ENCODE measurements around the gene NDC1.

Gene NDC1

GRCh38 chr1:53810007-53810406 lies 28.1 kb downstream of the NDC1 start:
- H3K36me3 Mint-ChIP-seq (ENCODE audit: low read depth), result peaks cover 92% of the 10 kb centered on the region
- no peaks in the 10 kb centered on the region for H3K27me3 Mint-ChIP-seq
- no peaks in the 10 kb centered on the region for H3K9me3 Mint-ChIP-seq
- H3K27ac Mint-ChIP-seq, result no peak overlapping the region
- H3K4me3 Mint-ChIP-seq, result no peak overlapping the region
- no peak for DNase-seq
- H3K4me1 Mint-ChIP-seq (ENCODE audit: low read depth), result peaks cover 5% of the 10 kb centered on the region

GRCh38 chr1:53807916-53808315 lies 30.2 kb downstream of the NDC1 start:
- H3K4me3 Mint-ChIP-seq, result no peak overlapping the region
- H3K36me3 Mint-ChIP-seq (ENCODE audit: low read depth), result peaks cover 93% of the 10 kb centered on the region
- no peak for DNase-seq
- H3K4me1 Mint-ChIP-seq (ENCODE audit: low read depth), result peaks cover 2% of the 10 kb centered on the region
- no peak overlapping the region for H3K27ac Mint-ChIP-seq
- no peaks in the 10 kb centered on the region for H3K27me3 Mint-ChIP-seq
- H3K9me3 Mint-ChIP-seq, result no peaks in the 10 kb centered on the region

- DNase-seq, result no peak
- Mint-ChIP-seq H3K4me1 (ENCODE audit: low read depth) (no peaks in the 10 kb centered on the region), H3K9me3 (no peaks in the 10 kb centered on the region), H3K27me3 (no peaks in the 10 kb centered on the region), H3K36me3 (ENCODE audit: low read depth) (peaks cover 93% of the 10 kb centered on the region), H3K27ac (no peak overlapping the region), H3K4me3 (no peak overlapping the region)
These were observed 33.1 kb downstream of the NDC1 start for GRCh38 chr1:53804791-53805505.

- no peak for DNase-seq
- Mint-ChIP-seq H3K4me1 (ENCODE audit: low read depth) (no peaks in the 10 kb centered on the region), H3K27ac (no peak overlapping the region)
These were observed 33.9 kb downstream of the NDC1 start for GRCh38 chr1:53804181-53804580.

GRCh38 chr1:53800621-53801020 lies 37.5 kb downstream of the NDC1 start:
- Mint-ChIP-seq H3K4me3 (no peak overlapping the region), H3K4me1 (ENCODE audit: low read depth) (no peaks in the 10 kb centered on the region), H3K27me3 (no peaks in the 10 kb centered on the region), H3K36me3 (ENCODE audit: low read depth) (peaks cover 96% of the 10 kb centered on the region), H3K27ac (no peak overlapping the region), H3K9me3 (no peaks in the 10 kb centered on the region)
- no peak for DNase-seq

More at GRCh38 chr1:53804181-53804580, 33.9 kb downstream of the NDC1 start:
- Mint-ChIP-seq H3K36me3 (ENCODE audit: low read depth) (peaks cover 95% of the 10 kb centered on the region), H3K9me3 (no peaks in the 10 kb centered on the region), H3K27me3 (no peaks in the 10 kb centered on the region), H3K4me3 (no peak overlapping the region)

- no peak for DNase-seq
- no peaks in the 10 kb centered on the region for H3K4me1 Mint-ChIP-seq (ENCODE audit: low read depth)
- H3K27me3 Mint-ChIP-seq, result no peaks in the 10 kb centered on the region
- H3K9me3 Mint-ChIP-seq, result no peaks in the 10 kb centered on the region
- H3K36me3 Mint-ChIP-seq (ENCODE audit: low read depth), result peaks cover 97% of the 10 kb centered on the region
- no peak overlapping the region for H3K4me3 Mint-ChIP-seq
- H3K27ac Mint-ChIP-seq, result no peak overlapping the region
These were observed 39.0 kb downstream of the NDC1 start for GRCh38 chr1:53799141-53799540.

GRCh38 chr1:53792806-53793205 lies 45.3 kb downstream of the NDC1 start:
- H3K27me3 Mint-ChIP-seq, result no peaks in the 10 kb centered on the region

GRCh38 chr1:53787655-53788054 lies 50.4 kb downstream of the NDC1 start:
- peaks cover 13% of the 10 kb centered on the region for H3K4me1 Mint-ChIP-seq (ENCODE audit: low read depth)
- no peaks in the 10 kb centered on the region for H3K9me3 Mint-ChIP-seq
- H3K36me3 Mint-ChIP-seq (ENCODE audit: low read depth), result peaks cover 94% of the 10 kb centered on the region
- no peak overlapping the region for H3K27ac Mint-ChIP-seq
- no peaks in the 10 kb centered on the region for H3K27me3 Mint-ChIP-seq
- DNase-seq, result no peak
- H3K4me3 Mint-ChIP-seq, result no peak overlapping the region

More at GRCh38 chr1:53792806-53793205, 45.3 kb downstream of the NDC1 start:
- H3K36me3 Mint-ChIP-seq (ENCODE audit: low read depth), result peaks cover 96% of the 10 kb centered on the region
- H3K9me3 Mint-ChIP-seq, result no peaks in the 10 kb centered on the region
- H3K4me3 Mint-ChIP-seq, result no peak overlapping the region
- no peak overlapping the region for H3K27ac Mint-ChIP-seq
- no peaks in the 10 kb centered on the region for H3K4me1 Mint-ChIP-seq (ENCODE audit: low read depth)
- DNase-seq, result no peak

GRCh38 chr1:53783056-53783455 lies 55.0 kb downstream of the NDC1 start:
- Mint-ChIP-seq H3K9me3 (no peaks in the 10 kb centered on the region), H3K27ac (peak overlapping the region; percentile 72), H3K4me3 (no peak overlapping the region), H3K27me3 (no peaks in the 10 kb centered on the region), H3K36me3 (ENCODE audit: low read depth) (peaks cover 84% of the 10 kb centered on the region), H3K4me1 (ENCODE audit: low read depth) (peaks cover 13% of the 10 kb centered on the region)
- DNase-seq, result no peak

- no peaks in the 10 kb centered on the region for H3K9me3 Mint-ChIP-seq
- H3K4me3 Mint-ChIP-seq, result no peak overlapping the region
- H3K27ac Mint-ChIP-seq, result no peak overlapping the region
- H3K36me3 Mint-ChIP-seq (ENCODE audit: low read depth), result peaks cover 86% of the 10 kb centered on the region
- peaks cover 13% of the 10 kb centered on the region for H3K4me1 Mint-ChIP-seq (ENCODE audit: low read depth)
- DNase-seq, result no peak
- H3K27me3 Mint-ChIP-seq, result no peaks in the 10 kb centered on the region
These were observed 56.4 kb downstream of the NDC1 start for GRCh38 chr1:53781654-53782053.

- Mint-ChIP-seq H3K4me1 (ENCODE audit: low read depth) (peaks cover 2% of the 10 kb centered on the region), H3K27ac (no peak overlapping the region), H3K4me3 (no peak overlapping the region), H3K36me3 (ENCODE audit: low read depth) (peaks cover 79% of the 10 kb centered on the region), H3K9me3 (no peaks in the 10 kb centered on the region), H3K27me3 (no peaks in the 10 kb centered on the region)
- DNase-seq, result no peak
These were observed 60.8 kb downstream of the NDC1 start for GRCh38 chr1:53777272-53777671.

GRCh38 chr1:53771648-53772047 lies 66.4 kb downstream of the NDC1 start:
- peaks cover 86% of the 10 kb centered on the region for H3K36me3 Mint-ChIP-seq (ENCODE audit: low read depth)
- no peaks in the 10 kb centered on the region for H3K9me3 Mint-ChIP-seq
- no peaks in the 10 kb centered on the region for H3K27me3 Mint-ChIP-seq
- H3K27ac Mint-ChIP-seq, result no peak overlapping the region
- H3K4me3 Mint-ChIP-seq, result no peak overlapping the region
- DNase-seq, result no peak
- peaks cover 22% of the 10 kb centered on the region for H3K4me1 Mint-ChIP-seq (ENCODE audit: low read depth)

GRCh38 chr1:53769780-53770179 lies 68.3 kb downstream of the NDC1 start:
- Mint-ChIP-seq H3K4me1 (ENCODE audit: low read depth) (peaks cover 32% of the 10 kb centered on the region), H3K9me3 (no peaks in the 10 kb centered on the region), H3K27ac (no peak overlapping the region), H3K36me3 (ENCODE audit: low read depth) (peaks cover 90% of the 10 kb centered on the region), H3K27me3 (no peaks in the 10 kb centered on the region), H3K4me3 (no peak overlapping the region)
- DNase-seq, result no peak

- peaks cover 93% of the 10 kb centered on the region for H3K36me3 Mint-ChIP-seq (ENCODE audit: low read depth)
- H3K27me3 Mint-ChIP-seq, result no peaks in the 10 kb centered on the region
- H3K9me3 Mint-ChIP-seq, result no peaks in the 10 kb centered on the region
- H3K4me1 Mint-ChIP-seq (ENCODE audit: low read depth), result peaks cover 32% of the 10 kb centered on the region
- DNase-seq, result no peak
- no peak overlapping the region for H3K4me3 Mint-ChIP-seq
- no peak overlapping the region for H3K27ac Mint-ChIP-seq
These were observed 68.9 kb downstream of the NDC1 start for GRCh38 chr1:53769184-53769583.

GRCh38 chr1:53766831-53767405 lies 71.2 kb downstream of the NDC1 start:
- DNase-seq, result no peak
- peak overlapping the region; percentile 6 for H3K27ac Mint-ChIP-seq
- H3K4me3 Mint-ChIP-seq, result no peak overlapping the region
- peaks cover 7% of the 10 kb centered on the region for H3K9me3 Mint-ChIP-seq
- H3K4me1 Mint-ChIP-seq (ENCODE audit: low read depth), result peaks cover 28% of the 10 kb centered on the region
- no peaks in the 10 kb centered on the region for H3K27me3 Mint-ChIP-seq
- peaks cover 91% of the 10 kb centered on the region for H3K36me3 Mint-ChIP-seq (ENCODE audit: low read depth)

All from activated T-cell treated with anti-CD3 and anti-CD28 coated beads, Interleukin-2, amount 50 U/mL, for 24 hours (primary cell).